PFSK-1 (cell line): Measurements from ENCODE around the gene IL22RA2.

Source experiments
- FOXP2 ChIP-seq: optimal IDR thresholded peaks from 2 replicates; pipeline ENCODE3; 2011; ENCODE audit warnings: borderline replicate concordance, control low read depth, inconsistent platforms; ENCODE audit not compliant: insufficient read depth; ENCODE audit errors: extremely low read length, extremely low read depth
- POLR2AphosphoS5 ChIP-seq: IDR thresholded peaks from 2 replicates; pipeline ENCODE4 v1.6.1; 2012; ENCODE audit warnings: low read depth, mild to moderate bottlenecking, control low read depth, low read length, moderate library complexity
- SIN3A ChIP-seq: IDR thresholded peaks from 2 replicates; pipeline ENCODE4 v1.6.1; 2012; ENCODE audit warnings: mild to moderate bottlenecking, low read length, moderate library complexity, borderline replicate concordance; ENCODE audit not compliant: insufficient read depth
- TAF1 ChIP-seq: IDR thresholded peaks from 2 replicates; pipeline ENCODE4 v1.6.1; 2012; ENCODE audit warnings: low read length, control low read depth, borderline replicate concordance; ENCODE audit not compliant: insufficient read depth
- TF ChIP-seq, protein P1 (sequence below), 2 experiments: IDR thresholded peaks; 2 replicates each; pipeline versions ENCODE4 v1.6.1 to v1.8.0; 2011 to 2012; ENCODE audit warnings: low read depth in 2 of 2, low read length in 2 of 2, control low read depth in 1 of 2, inconsistent platforms in 1 of 2, mild to moderate bottlenecking in 1 of 2, moderate library complexity in 1 of 2; ENCODE audit not compliant: insufficient read depth in 1 of 2

IL22RA2 gene

GRCh38 chr6:137126875-137127485 lies 46.5 kb downstream of the IL22RA2 start:
- TF ChIP-seq SIN3A = no peak
- no peak for TF ChIP-seq FOXP2
- no peak for TF ChIP-seq POLR2AphosphoS5
- TF ChIP-seq, protein P1, sequence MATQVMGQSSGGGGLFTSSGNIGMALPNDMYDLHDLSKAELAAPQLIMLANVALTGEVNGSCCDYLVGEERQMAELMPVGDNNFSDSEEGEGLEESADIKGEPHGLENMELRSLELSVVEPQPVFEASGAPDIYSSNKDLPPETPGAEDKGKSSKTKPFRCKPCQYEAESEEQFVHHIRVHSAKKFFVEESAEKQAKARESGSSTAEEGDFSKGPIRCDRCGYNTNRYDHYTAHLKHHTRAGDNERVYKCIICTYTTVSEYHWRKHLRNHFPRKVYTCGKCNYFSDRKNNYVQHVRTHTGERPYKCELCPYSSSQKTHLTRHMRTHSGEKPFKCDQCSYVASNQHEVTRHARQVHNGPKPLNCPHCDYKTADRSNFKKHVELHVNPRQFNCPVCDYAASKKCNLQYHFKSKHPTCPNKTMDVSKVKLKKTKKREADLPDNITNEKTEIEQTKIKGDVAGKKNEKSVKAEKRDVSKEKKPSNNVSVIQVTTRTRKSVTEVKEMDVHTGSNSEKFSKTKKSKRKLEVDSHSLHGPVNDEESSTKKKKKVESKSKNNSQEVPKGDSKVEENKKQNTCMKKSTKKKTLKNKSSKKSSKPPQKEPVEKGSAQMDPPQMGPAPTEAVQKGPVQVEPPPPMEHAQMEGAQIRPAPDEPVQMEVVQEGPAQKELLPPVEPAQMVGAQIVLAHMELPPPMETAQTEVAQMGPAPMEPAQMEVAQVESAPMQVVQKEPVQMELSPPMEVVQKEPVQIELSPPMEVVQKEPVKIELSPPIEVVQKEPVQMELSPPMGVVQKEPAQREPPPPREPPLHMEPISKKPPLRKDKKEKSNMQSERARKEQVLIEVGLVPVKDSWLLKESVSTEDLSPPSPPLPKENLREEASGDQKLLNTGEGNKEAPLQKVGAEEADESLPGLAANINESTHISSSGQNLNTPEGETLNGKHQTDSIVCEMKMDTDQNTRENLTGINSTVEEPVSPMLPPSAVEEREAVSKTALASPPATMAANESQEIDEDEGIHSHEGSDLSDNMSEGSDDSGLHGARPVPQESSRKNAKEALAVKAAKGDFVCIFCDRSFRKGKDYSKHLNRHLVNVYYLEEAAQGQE (IDR thresholded peaks at IDR 0.05; ENCODE audit: insufficient read depth in 1 of 2, low read depth in 2 of 2, low read length in 2 of 2) = no peak
- no peak for TF ChIP-seq TAF1

DNA sequence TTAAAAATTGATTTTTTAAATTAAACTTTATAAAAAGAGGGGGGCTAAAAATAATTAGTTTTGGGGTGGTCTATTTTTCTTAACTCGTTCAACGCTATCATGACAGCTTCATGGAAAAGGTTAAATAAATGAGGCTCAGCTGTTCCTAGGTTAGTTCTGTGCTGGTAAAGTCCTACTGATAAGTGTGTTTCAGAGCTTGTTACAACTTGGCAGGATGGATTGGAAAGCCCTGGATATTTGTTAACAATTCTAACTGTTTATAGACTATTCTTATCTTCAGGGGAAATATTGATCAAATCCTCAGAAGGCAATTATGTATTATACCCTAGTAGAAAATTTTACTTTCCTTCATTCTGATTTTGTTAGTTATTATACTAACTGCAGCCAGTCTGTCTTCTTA lies 50.4 kb downstream of the IL22RA2 start:
- TF ChIP-seq SIN3A (no peak), TAF1 (no peak), POLR2AphosphoS5 (no peak), FOXP2 (no peak)

DNA sequence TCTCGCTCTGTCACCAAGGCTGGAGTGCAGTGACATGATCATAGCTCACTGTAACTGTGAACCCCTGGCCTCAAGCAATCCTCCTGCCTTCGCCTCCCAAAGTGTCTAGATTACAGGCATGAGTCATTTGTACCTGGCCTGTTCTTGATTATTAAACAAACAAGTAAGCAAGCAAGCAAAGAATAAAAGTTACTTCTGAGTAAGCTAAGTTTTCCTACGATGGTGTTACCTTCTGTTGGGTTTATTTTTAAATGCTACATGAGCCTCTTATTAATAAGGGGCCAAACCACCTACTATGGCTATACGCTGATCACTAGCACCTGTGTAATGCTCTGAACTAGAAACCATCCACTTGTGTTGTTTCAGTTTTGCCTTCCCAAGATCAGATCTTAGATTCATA lies 50.8 kb downstream of the IL22RA2 start:
- TF ChIP-seq TAF1 = no peak
- TF ChIP-seq FOXP2 = no peak
- TF ChIP-seq SIN3A = no peak
- no peak for TF ChIP-seq POLR2AphosphoS5
- TF ChIP-seq, protein P1 (IDR thresholded peaks at IDR 0.05; ENCODE audit: insufficient read depth in 1 of 2, low read depth in 2 of 2, low read length in 2 of 2) = no peak

DNA sequence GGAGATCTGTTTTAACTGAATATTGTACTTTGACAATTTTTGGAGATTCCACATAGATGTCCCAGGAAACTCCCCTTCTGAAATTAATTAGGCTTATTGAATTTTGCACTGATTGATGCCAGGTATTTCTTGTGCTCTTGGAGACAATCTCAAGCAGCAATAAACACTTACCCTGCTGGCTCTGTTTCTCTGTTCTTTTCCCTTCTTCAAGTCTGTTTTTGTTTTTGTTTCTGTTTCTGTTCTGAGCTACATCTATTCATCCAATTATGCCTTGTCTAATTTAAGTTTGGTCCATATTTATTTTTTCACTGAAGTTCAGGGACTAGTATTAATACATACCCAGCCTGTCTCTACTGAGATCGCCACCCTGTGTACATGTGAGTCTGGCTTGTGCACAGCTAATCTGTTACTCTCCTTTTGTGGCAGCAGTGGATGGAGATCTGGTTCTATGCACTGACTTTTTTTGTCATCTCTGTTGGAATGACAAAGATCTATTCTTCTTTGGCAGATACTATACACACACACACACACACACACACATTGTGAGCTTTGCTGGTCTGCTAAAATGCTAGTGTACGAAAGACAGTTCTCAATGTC lies 51.9 kb downstream of the IL22RA2 start:
- TF ChIP-seq TAF1 (no peak), POLR2AphosphoS5 (no peak), SIN3A (no peak), FOXP2 (no peak)
- TF ChIP-seq, protein P1 (IDR thresholded peaks at IDR 0.05; ENCODE audit: insufficient read depth in 1 of 2, low read depth in 2 of 2, low read length in 2 of 2) = no peak

- TF ChIP-seq, protein P1 (IDR thresholded peaks at IDR 0.05; ENCODE audit: insufficient read depth in 1 of 2, low read depth in 2 of 2, low read length in 2 of 2) = no peak
- no peak for TF ChIP-seq FOXP2
These were observed 52.7 kb downstream of the IL22RA2 start for GRCh38 chr6:137120748-137121147.
